ENCODE measurements around the gene CGNL1. TPM values are rescaled to one million over a fixed set of nuclear protein-coding genes. Genes with fewer than 3 reads are reported as not detected.

Gene CGNL1
- total RNA-seq, 2 donors from 2014 or later: 11.8 to 33.5 TPM

- H3K27me3 ChIP-seq (replicated peaks; ENCODE audit: insufficient read depth): no peaks in the 10 kb centered on the region
- H3K27ac ChIP-seq: no peak overlapping the region
- no peak for DNase-seq (ENCODE audit: low spot score)
- no peaks in the 10 kb centered on the region for H3K9me3 ChIP-seq
- ATAC-seq (ENCODE audit: insufficient number of reproducible peaks, low FRiP score, low read depth): no peak
- no peaks in the 10 kb centered on the region for H3K36me3 ChIP-seq
- peaks cover 0 to 10% of the 10 kb centered on the region in 2 donors for H3K4me1 ChIP-seq (ENCODE audit: control insufficient read depth in 1 of 2, low read depth in 2 of 2)
- H3K4me3 ChIP-seq: no peak overlapping the region
- TF ChIP-seq, protein P1, sequence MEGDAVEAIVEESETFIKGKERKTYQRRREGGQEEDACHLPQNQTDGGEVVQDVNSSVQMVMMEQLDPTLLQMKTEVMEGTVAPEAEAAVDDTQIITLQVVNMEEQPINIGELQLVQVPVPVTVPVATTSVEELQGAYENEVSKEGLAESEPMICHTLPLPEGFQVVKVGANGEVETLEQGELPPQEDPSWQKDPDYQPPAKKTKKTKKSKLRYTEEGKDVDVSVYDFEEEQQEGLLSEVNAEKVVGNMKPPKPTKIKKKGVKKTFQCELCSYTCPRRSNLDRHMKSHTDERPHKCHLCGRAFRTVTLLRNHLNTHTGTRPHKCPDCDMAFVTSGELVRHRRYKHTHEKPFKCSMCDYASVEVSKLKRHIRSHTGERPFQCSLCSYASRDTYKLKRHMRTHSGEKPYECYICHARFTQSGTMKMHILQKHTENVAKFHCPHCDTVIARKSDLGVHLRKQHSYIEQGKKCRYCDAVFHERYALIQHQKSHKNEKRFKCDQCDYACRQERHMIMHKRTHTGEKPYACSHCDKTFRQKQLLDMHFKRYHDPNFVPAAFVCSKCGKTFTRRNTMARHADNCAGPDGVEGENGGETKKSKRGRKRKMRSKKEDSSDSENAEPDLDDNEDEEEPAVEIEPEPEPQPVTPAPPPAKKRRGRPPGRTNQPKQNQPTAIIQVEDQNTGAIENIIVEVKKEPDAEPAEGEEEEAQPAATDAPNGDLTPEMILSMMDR (IDR thresholded peaks at IDR 0.05): no peak
These were observed 150.3 kb downstream of the CGNL1 start for GRCh38 chr15:57526615-57527014.

GRCh38 chr15:57527382-57528091 lies 151.2 kb downstream of the CGNL1 start:
- H3K9me3 ChIP-seq: no peaks in the 10 kb centered on the region
- DNase-seq (ENCODE audit: low spot score) (no peak), ATAC-seq (ENCODE audit: insufficient number of reproducible peaks, low FRiP score, low read depth) (peak; percentile 14)
- no peak overlapping the region for H3K27ac ChIP-seq
- peaks cover 0 to 4% of the 10 kb centered on the region in 2 donors for H3K4me1 ChIP-seq (ENCODE audit: control insufficient read depth in 1 of 2, low read depth in 2 of 2)
- no peaks in the 10 kb centered on the region for H3K36me3 ChIP-seq
- no peak overlapping the region for H3K4me3 ChIP-seq
- TF ChIP-seq, protein P1 (IDR thresholded peaks at IDR 0.05): peak; percentile 78
- no peaks in the 10 kb centered on the region for H3K27me3 ChIP-seq (replicated peaks; ENCODE audit: insufficient read depth)

DNA sequence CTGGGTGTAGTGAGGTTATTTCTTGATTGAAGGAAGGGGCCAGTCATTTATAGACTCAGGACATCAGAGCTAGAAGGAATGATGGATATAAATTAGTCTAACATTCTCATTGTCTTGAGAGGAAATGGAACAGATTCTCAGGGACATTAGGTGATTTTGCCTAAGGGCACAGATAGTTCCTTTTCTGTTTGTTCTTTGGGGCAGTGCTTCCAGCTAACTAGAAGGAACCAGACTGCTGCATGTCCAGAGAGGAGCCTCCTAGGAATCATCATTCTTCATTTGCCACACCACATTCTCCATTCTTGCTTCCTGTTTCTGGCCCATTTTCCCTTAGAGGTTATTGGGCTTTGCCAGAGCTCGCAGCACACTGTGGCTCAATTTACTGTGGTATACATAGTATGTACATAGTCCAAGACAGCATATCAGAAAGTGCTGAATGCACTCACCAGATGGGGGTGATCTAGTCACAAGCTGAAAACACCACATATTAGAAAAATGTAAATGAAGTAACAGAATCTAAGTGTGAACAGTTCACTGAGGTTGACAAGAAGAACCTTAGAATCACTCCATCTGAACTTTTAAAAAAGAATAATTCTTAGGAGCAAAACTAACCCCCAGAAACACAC lies 152.7 kb downstream of the CGNL1 start:
- Histone ChIP-seq H3K36me3 (no peaks in the 10 kb centered on the region), H3K27me3 (replicated peaks; ENCODE audit: insufficient read depth) (no peaks in the 10 kb centered on the region), H3K4me1 (ENCODE audit: control insufficient read depth in 1 of 2, low read depth in 2 of 2) (peaks cover 0 to 17% of the 10 kb centered on the region in 2 donors), H3K9me3 (no peaks in the 10 kb centered on the region), H3K27ac (no peak overlapping the region), H3K4me3 (no peak overlapping the region)
- TF ChIP-seq, protein P1 (IDR thresholded peaks at IDR 0.05): no peak
- no peak for DNase-seq (ENCODE audit: low spot score)
- no peak for ATAC-seq (ENCODE audit: insufficient number of reproducible peaks, low FRiP score, low read depth)

GRCh38 chr15:57529748-57530147 lies 153.4 kb downstream of the CGNL1 start:
- TF ChIP-seq, protein P1 (IDR thresholded peaks at IDR 0.05): no peak
- no peak overlapping the region for H3K4me3 ChIP-seq

DNA sequence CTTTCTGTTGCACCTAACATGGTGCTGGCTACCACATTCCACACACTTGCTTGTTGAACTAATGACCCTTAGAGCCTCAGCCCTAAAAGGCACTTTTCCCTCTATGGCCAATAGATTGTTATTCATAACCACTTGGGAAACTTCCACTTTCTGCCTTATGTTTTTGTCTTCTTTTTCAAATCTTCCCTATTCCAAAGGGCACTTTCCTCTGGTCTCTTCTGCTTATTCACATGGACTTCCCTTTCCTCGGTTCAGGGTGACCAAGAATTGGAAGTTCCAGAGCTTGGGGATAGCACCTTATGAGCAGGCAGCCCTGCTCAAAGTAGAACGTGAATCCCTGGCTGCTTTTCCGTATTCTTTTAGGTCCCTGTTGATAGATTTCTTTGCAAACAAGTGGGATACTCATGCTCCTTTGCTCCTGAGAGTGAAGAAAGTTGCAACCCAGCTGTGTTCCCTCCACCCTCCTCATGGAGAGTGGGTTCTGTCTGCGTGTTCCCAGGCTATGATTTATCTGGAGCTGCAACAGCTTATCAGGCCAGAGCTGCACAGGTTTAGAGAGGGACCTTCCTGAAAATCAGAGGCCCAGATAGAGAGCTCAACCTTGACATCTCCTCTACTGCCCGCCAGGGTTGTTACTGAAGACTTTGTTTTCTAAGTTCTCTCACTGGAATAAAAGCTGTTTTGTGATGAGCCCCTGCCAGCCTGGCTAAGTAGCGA lies 156.6 kb downstream of the CGNL1 start:
- ATAC-seq (ENCODE audit: insufficient number of reproducible peaks, low FRiP score, low read depth) (no peak), DNase-seq (ENCODE audit: low spot score) (no peak)
- Histone ChIP-seq H3K27me3 (replicated peaks; ENCODE audit: insufficient read depth) (no peaks in the 10 kb centered on the region), H3K27ac (peak overlapping the region in 1 of 2 donors; percentile 26), H3K4me3 (no peak overlapping the region), H3K9me3 (no peaks in the 10 kb centered on the region), H3K4me1 (ENCODE audit: control insufficient read depth in 1 of 2, low read depth in 2 of 2) (peaks cover 10 to 42% of the 10 kb centered on the region in 2 donors), H3K36me3 (no peaks in the 10 kb centered on the region)
- TF ChIP-seq, protein P1 (IDR thresholded peaks at IDR 0.05): no peak

More at GRCh38 chr15:57529748-57530147, 153.4 kb downstream of the CGNL1 start:
- Histone ChIP-seq H3K27me3 (replicated peaks; ENCODE audit: insufficient read depth) (no peaks in the 10 kb centered on the region), H3K36me3 (no peaks in the 10 kb centered on the region), H3K9me3 (no peaks in the 10 kb centered on the region), H3K27ac (no peak overlapping the region), H3K4me1 (ENCODE audit: control insufficient read depth in 1 of 2, low read depth in 2 of 2) (peaks cover 3 to 24% of the 10 kb centered on the region in 2 donors)
- no peak for DNase-seq (ENCODE audit: low spot score)
- no peak for ATAC-seq (ENCODE audit: insufficient number of reproducible peaks, low FRiP score, low read depth)
